GM23338 (cell line): ENCODE results near the gene RMI1. TPM values are rescaled to one million over a fixed set of nuclear protein-coding genes. Genes with fewer than 3 reads are reported as not detected.

Source experiments
- ATAC-seq: fragments of 200-7000 bp; cut with Tn5 transposase; 3 replicates; pipeline ENCODE4 v1.9.1; 2020
- DNase-seq: peaks from one replicate; pipeline ENCODE4 v3.0.0-alpha.2; 2015; ENCODE audit warnings: low spot score
- H2AFZ ChIP-seq: fragments of 200-600 bp; sonication (generic); 2 replicates; pipeline ENCODE4 v1.8.0; 2016; ENCODE audit warnings: antibody characterized with exemption, mild to moderate bottlenecking, moderate library complexity
- H3F3A ChIP-seq: fragments of 200-600 bp; sonication (generic); replicated peaks from 2 replicates; pipeline ENCODE4 v1.8.0; 2017; ENCODE audit warnings: antibody characterized with exemption, mixed run types, low read depth
- H3K27ac ChIP-seq: fragments of 200-600 bp; sonication (generic); 2 replicates; pipeline ENCODE4 v1.6.1; 2016; ENCODE audit warnings: low read depth
- H3K27me3 ChIP-seq: fragments of 200-600 bp; sonication (generic); 2 replicates; pipeline ENCODE4 v1.8.0; 2016; ENCODE audit warnings: mild to moderate bottlenecking, mixed run types, moderate library complexity; ENCODE audit not compliant: insufficient read depth
- H3K36me3 ChIP-seq: fragments of 200-600 bp; sonication (generic); 2 replicates; pipeline ENCODE4 v1.8.0; 2016; ENCODE audit warnings: mild to moderate bottlenecking; ENCODE audit not compliant: insufficient read depth
- H3K4me1 ChIP-seq: fragments of 200-600 bp; sonication (generic); 2 replicates; pipeline ENCODE4 v1.8.0; 2016; ENCODE audit warnings: mild to moderate bottlenecking, moderate library complexity; ENCODE audit not compliant: insufficient read depth
- H3K4me2 ChIP-seq: fragments of 200-600 bp; sonication (generic); 2 replicates; pipeline ENCODE4 v1.7.1; 2017; ENCODE audit warnings: mixed run types
- H3K4me3 ChIP-seq: fragments of 200-600 bp; sonication (generic); 2 replicates; pipeline ENCODE4 v1.6.1; 2016; ENCODE audit warnings: mixed run types
- H3K79me2 ChIP-seq: fragments of 200-600 bp; sonication (generic); replicated peaks from 2 replicates; pipeline ENCODE4 v1.8.0; 2017; ENCODE audit warnings: mild to moderate bottlenecking; ENCODE audit not compliant: insufficient read depth
- H3K9me2 ChIP-seq: fragments of 200-600 bp; sonication (generic); 2 replicates; pipeline ENCODE4 v1.8.0; 2017; ENCODE audit not compliant: insufficient read depth
- H4K20me1 ChIP-seq: fragments of 200-600 bp; sonication (generic); replicated peaks from 2 replicates; pipeline ENCODE4 v1.8.0; 2017; ENCODE audit warnings: mild to moderate bottlenecking; ENCODE audit not compliant: insufficient read depth
- H3K27ac Mint-ChIP-seq: 2 replicates; pipeline ENCODE4 v1.8.0; 2020; ENCODE audit warnings: inconsistent platforms, mild to moderate bottlenecking, moderate library complexity, mixed read lengths
- H3K27me3 Mint-ChIP-seq: 3 replicates; pipeline ENCODE4 v1.8.0; 2022; ENCODE audit warnings: low read depth, mild to moderate bottlenecking, moderate library complexity, mixed read lengths, inconsistent platforms; ENCODE audit not compliant: insufficient read depth, poor library complexity
- H3K36me3 Mint-ChIP-seq: 3 replicates; pipeline ENCODE4 v1.8.0; 2021; ENCODE audit warnings: low read depth, mild to moderate bottlenecking, inconsistent platforms, moderate library complexity, mixed read lengths
- H3K4me1 Mint-ChIP-seq: 3 replicates; pipeline ENCODE4 v1.8.0; 2020; ENCODE audit warnings: mild to moderate bottlenecking, inconsistent platforms, mixed read lengths
- H3K4me3 Mint-ChIP-seq: 3 replicates; pipeline ENCODE4 v1.8.0; 2021; ENCODE audit warnings: moderate library complexity, mild to moderate bottlenecking, inconsistent platforms, mixed read lengths
- H3K9me3 Mint-ChIP-seq: 3 replicates; pipeline ENCODE4 v1.8.0; 2020; ENCODE audit warnings: moderate library complexity, mild to moderate bottlenecking, inconsistent platforms, mixed read lengths
- CREB1 ChIP-seq: fragments of 250-450 bp; sonication (Bioruptor Pico); IDR thresholded peaks from 2 replicates; pipeline ENCODE4 v1.5.0; 2020; ENCODE audit warnings: low read depth, mild to moderate bottlenecking, moderate library complexity
- EZH2 ChIP-seq: fragments of 200-600 bp; sonication (generic); IDR thresholded peaks from one replicate; pipeline ENCODE4 v1.8.0; 2017; ENCODE audit warnings: antibody characterized with exemption, mild to moderate bottlenecking, low read depth; ENCODE audit not compliant: unreplicated experiment
- EZH2phosphoT487 ChIP-seq: fragments of 200-600 bp; sonication (generic); IDR thresholded peaks from one replicate; pipeline ENCODE4 v1.8.1; 2018; ENCODE audit warnings: antibody characterized with exemption; ENCODE audit not compliant: unreplicated experiment
- JUNB ChIP-seq: IDR thresholded peaks from one replicate; pipeline ENCODE4 v1.6.1; 2016; ENCODE audit warnings: antibody characterized with exemption; ENCODE audit not compliant: unreplicated experiment
- NANOG ChIP-seq: IDR thresholded peaks from 2 replicates; pipeline ENCODE4 v1.6.1; 2016; ENCODE audit warnings: antibody characterized with exemption, borderline replicate concordance
- STAT1 ChIP-seq: IDR thresholded peaks from one replicate; pipeline ENCODE4 v1.6.1; 2016; ENCODE audit warnings: antibody characterized with exemption; ENCODE audit not compliant: unreplicated experiment
- ZNF114 ChIP-seq: fragments of 250-450 bp; sonication (Bioruptor Pico); IDR thresholded peaks from 2 replicates; pipeline ENCODE4 v1.5.0; 2020; ENCODE audit warnings: mild to moderate bottlenecking, moderate library complexity
- ZNF331 ChIP-seq: fragments of 250-450 bp; sonication (Bioruptor Pico); IDR thresholded peaks from 2 replicates; pipeline ENCODE4 v1.5.0; 2020; ENCODE audit warnings: low read depth, mild to moderate bottlenecking, moderate library complexity
- polyA plus RNA-seq: library from polyadenylated mRNA; unstranded; fragments of >200 nt; fragmentation: Nextera tagmentation; extraction: Ambion mirVana; gene quantifications from 2 replicates; pipeline ENCODE4 v1.2.1, GENCODE V29; 2016
- total RNA-seq: library from RNA; depleted of rRNA; stranded (reverse); fragments of >200 nt; shearing (Covaris generic); gene quantifications from 2 replicates; pipeline ENCODE4 v1.2.3, GENCODE V29; 2014
- TF ChIP-seq, protein P1 (sequence below), 2 experiments: fragments of 200-600 bp in 1 of 2; sonication (generic) in 1 of 2; conservative IDR thresholded peaks; 2 replicates each; pipeline versions ENCODE4 v1.5.1 to v1.6.1; 2016 to 2017; ENCODE audit warnings: antibody characterized with exemption in 2 of 2, low read depth in 2 of 2, mild to moderate bottlenecking in 2 of 2, moderate library complexity in 1 of 2
- TF ChIP-seq, protein P2 (sequence below): IDR thresholded peaks from 2 replicates; pipeline ENCODE4 v1.6.1; 2016; ENCODE audit warnings: antibody characterized with exemption
- TF ChIP-seq, protein P3 (sequence below): IDR thresholded peaks from one replicate; pipeline ENCODE4 v1.6.1; 2018; ENCODE audit warnings: antibody characterized with exemption; ENCODE audit not compliant: unreplicated experiment
- TF ChIP-seq, protein P4 (sequence below): fragments of 250-450 bp; sonication (Bioruptor Pico); IDR thresholded peaks from 2 replicates; pipeline ENCODE4 v1.5.0; 2020; ENCODE audit warnings: mild to moderate bottlenecking, moderate library complexity

Gene RMI1
- total and polyA plus RNA-seq, 2 experiments from 2014 or later, result 16.9 to 36.1 TPM

DNA sequence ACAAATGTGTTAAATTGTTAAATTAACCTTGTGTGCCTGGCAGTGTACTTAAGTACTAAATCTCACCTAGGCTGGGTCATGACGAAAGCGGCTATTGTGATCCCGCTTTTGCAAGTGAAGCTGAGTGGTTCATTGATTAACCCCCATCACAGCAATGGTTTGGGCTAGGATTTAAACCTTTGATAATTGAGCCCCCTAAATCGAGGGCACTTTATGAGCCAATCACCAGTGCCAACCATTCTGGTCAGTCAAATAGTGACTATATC, 23.4 kb upstream of the RMI1 start (continued):
- TF ChIP-seq ZNF114 (CRISPR knock-in tag), result no peak
- no peak for TF ChIP-seq NANOG
- TF ChIP-seq, protein P1, sequence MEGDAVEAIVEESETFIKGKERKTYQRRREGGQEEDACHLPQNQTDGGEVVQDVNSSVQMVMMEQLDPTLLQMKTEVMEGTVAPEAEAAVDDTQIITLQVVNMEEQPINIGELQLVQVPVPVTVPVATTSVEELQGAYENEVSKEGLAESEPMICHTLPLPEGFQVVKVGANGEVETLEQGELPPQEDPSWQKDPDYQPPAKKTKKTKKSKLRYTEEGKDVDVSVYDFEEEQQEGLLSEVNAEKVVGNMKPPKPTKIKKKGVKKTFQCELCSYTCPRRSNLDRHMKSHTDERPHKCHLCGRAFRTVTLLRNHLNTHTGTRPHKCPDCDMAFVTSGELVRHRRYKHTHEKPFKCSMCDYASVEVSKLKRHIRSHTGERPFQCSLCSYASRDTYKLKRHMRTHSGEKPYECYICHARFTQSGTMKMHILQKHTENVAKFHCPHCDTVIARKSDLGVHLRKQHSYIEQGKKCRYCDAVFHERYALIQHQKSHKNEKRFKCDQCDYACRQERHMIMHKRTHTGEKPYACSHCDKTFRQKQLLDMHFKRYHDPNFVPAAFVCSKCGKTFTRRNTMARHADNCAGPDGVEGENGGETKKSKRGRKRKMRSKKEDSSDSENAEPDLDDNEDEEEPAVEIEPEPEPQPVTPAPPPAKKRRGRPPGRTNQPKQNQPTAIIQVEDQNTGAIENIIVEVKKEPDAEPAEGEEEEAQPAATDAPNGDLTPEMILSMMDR (conservative IDR thresholded peaks at IDR 0.05; ENCODE audit: low read depth in 2 of 2), result no peak
- TF ChIP-seq, protein P2, sequence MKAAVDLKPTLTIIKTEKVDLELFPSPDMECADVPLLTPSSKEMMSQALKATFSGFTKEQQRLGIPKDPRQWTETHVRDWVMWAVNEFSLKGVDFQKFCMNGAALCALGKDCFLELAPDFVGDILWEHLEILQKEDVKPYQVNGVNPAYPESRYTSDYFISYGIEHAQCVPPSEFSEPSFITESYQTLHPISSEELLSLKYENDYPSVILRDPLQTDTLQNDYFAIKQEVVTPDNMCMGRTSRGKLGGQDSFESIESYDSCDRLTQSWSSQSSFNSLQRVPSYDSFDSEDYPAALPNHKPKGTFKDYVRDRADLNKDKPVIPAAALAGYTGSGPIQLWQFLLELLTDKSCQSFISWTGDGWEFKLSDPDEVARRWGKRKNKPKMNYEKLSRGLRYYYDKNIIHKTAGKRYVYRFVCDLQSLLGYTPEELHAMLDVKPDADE, result no peak
- TF ChIP-seq EZH2, result no peak
- no peak for TF ChIP-seq ZNF331
- no peak for TF ChIP-seq CREB1
- TF ChIP-seq STAT1, result no peak
- TF ChIP-seq, protein P3, sequence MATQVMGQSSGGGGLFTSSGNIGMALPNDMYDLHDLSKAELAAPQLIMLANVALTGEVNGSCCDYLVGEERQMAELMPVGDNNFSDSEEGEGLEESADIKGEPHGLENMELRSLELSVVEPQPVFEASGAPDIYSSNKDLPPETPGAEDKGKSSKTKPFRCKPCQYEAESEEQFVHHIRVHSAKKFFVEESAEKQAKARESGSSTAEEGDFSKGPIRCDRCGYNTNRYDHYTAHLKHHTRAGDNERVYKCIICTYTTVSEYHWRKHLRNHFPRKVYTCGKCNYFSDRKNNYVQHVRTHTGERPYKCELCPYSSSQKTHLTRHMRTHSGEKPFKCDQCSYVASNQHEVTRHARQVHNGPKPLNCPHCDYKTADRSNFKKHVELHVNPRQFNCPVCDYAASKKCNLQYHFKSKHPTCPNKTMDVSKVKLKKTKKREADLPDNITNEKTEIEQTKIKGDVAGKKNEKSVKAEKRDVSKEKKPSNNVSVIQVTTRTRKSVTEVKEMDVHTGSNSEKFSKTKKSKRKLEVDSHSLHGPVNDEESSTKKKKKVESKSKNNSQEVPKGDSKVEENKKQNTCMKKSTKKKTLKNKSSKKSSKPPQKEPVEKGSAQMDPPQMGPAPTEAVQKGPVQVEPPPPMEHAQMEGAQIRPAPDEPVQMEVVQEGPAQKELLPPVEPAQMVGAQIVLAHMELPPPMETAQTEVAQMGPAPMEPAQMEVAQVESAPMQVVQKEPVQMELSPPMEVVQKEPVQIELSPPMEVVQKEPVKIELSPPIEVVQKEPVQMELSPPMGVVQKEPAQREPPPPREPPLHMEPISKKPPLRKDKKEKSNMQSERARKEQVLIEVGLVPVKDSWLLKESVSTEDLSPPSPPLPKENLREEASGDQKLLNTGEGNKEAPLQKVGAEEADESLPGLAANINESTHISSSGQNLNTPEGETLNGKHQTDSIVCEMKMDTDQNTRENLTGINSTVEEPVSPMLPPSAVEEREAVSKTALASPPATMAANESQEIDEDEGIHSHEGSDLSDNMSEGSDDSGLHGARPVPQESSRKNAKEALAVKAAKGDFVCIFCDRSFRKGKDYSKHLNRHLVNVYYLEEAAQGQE, result no peak
- no peak for TF ChIP-seq JUNB
- no peak for TF ChIP-seq EZH2phosphoT487

DNA sequence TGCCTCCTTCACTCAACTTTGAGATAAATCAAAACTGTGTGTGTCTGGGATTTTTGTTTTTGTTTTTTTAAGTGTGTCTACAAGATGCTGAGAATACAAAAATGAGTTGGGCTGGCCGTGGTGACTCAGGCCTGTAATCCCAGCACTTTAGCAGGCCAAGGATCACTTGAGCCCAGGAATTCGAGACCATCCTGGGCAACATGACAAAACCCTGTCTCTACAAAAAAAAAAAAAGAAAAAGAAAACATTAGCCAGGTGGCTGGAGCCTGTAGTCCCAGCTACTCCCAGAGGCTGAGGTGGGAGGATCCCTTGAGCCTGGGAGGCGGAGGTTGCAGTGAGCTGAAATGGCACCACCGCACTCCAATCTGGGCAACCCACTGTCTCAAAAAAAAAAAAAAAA, 21.5 kb upstream of the RMI1 start:
- no peak for ATAC-seq
- TF ChIP-seq CREB1, result no peak
- TF ChIP-seq EZH2, result no peak
- TF ChIP-seq, protein P2, result no peak
- TF ChIP-seq, protein P4, sequence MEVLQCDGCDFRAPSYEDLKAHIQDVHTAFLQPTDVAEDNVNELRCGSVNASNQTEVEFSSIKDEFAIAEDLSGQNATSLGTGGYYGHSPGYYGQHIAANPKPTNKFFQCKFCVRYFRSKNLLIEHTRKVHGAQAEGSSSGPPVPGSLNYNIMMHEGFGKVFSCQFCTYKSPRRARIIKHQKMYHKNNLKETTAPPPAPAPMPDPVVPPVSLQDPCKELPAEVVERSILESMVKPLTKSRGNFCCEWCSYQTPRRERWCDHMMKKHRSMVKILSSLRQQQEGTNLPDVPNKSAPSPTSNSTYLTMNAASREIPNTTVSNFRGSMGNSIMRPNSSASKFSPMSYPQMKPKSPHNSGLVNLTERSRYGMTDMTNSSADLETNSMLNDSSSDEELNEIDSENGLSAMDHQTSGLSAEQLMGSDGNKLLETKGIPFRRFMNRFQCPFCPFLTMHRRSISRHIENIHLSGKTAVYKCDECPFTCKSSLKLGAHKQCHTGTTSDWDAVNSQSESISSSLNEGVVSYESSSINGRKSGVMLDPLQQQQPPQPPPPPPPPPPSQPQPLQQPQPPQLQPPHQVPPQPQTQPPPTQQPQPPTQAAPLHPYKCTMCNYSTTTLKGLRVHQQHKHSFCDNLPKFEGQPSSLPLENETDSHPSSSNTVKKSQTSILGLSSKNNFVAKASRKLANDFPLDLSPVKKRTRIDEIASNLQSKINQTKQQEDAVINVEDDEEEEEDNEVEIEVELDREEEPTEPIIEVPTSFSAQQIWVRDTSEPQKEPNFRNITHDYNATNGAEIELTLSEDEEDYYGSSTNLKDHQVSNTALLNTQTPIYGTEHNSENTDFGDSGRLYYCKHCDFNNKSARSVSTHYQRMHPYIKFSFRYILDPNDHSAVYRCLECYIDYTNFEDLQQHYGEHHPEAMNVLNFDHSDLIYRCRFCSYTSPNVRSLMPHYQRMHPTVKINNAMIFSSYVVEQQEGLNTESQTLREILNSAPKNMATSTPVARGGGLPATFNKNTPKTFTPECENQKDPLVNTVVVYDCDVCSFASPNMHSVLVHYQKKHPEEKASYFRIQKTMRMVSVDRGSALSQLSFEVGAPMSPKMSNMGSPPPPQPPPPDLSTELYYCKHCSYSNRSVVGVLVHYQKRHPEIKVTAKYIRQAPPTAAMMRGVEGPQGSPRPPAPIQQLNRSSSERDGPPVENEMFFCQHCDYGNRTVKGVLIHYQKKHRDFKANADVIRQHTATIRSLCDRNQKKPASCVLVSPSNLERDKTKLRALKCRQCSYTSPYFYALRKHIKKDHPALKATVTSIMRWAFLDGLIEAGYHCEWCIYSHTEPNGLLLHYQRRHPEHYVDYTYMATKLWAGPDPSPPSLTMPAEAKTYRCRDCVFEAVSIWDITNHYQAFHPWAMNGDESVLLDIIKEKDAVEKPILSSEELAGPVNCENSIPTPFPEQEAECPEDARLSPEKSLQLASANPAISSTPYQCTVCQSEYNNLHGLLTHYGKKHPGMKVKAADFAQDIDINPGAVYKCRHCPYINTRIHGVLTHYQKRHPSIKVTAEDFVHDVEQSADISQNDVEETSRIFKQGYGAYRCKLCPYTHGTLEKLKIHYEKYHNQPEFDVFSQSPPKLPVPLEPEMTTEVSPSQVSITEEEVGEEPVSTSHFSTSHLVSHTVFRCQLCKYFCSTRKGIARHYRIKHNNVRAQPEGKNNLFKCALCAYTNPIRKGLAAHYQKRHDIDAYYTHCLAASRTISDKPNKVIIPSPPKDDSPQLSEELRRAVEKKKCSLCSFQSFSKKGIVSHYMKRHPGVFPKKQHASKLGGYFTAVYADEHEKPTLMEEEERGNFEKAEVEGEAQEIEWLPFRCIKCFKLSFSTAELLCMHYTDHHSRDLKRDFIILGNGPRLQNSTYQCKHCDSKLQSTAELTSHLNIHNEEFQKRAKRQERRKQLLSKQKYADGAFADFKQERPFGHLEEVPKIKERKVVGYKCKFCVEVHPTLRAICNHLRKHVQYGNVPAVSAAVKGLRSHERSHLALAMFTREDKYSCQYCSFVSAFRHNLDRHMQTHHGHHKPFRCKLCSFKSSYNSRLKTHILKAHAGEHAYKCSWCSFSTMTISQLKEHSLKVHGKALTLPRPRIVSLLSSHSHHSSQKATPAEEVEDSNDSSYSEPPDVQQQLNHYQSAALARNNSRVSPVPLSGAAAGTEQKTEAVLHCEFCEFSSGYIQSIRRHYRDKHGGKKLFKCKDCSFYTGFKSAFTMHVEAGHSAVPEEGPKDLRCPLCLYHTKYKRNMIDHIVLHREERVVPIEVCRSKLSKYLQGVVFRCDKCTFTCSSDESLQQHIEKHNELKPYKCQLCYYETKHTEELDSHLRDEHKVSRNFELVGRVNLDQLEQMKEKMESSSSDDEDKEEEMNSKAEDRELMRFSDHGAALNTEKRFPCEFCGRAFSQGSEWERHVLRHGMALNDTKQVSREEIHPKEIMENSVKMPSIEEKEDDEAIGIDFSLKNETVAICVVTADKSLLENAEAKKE (CRISPR knock-in tag), result no peak
- TF ChIP-seq NANOG, result no peak
- TF ChIP-seq EZH2phosphoT487, result no peak

More for the DNA sequence above, 21.5 kb upstream of the RMI1 start:
- Histone ChIP-seq H3F3A (no peaks in the 10 kb centered on the region), H3K27ac (no peak overlapping the region), H2AFZ (no peak overlapping the region; the same call in 1 of the 2 replicates), H3K36me3 (no peaks in the 10 kb centered on the region), H4K20me1 (no peaks in the 10 kb centered on the region), H3K79me2 (no peaks in the 10 kb centered on the region), H3K9me2 (no peaks in the 10 kb centered on the region), H3K4me3 (no peak overlapping the region), H3K4me1 (no peaks in the 10 kb centered on the region; the same call in 1 of the 2 replicates), H3K4me2 (no peak overlapping the region), H3K27me3 (no peaks in the 10 kb centered on the region)
- H3K36me3 Mint-ChIP-seq, result peaks cover 7% of the 10 kb centered on the region; the same call in 1 of the 3 replicates
- DNase-seq, result peak; percentile 34
- H3K9me3 Mint-ChIP-seq, result no peaks in the 10 kb centered on the region
- H3K4me1 Mint-ChIP-seq, result peaks cover 8% of the 10 kb centered on the region; the same call in 2 of the 3 replicates
- H3K4me3 Mint-ChIP-seq, result no peak overlapping the region
- no peak overlapping the region for H3K27ac Mint-ChIP-seq
- H3K27me3 Mint-ChIP-seq, result peaks cover 11% of the 10 kb centered on the region
